Testis (tissue), 3 donors: Measurements from ENCODE around the gene HOXC4. TPM values are rescaled to one million over a fixed set of nuclear protein-coding genes. Genes with fewer than 3 reads are reported as not detected.
A peak's percentile ranks its signal among the peaks of the same experiment; 100 is the strongest.
"Not testable (repeated sequence)": the region's sequence is repeated elsewhere in the genome, so short reads cannot be mapped to it uniquely, and the experiment has no call there.

Experiments
- DNase-seq: peaks from one replicate; pipeline ENCODE4 v3.0.0-alpha.2; 2019
- H3K27ac ChIP-seq, 2 donors: fragments of 200-600 bp; sonication (generic); one replicate each; pipeline ENCODE4 v1.5.1; 2019
- H3K27me3 ChIP-seq: fragments of 200-600 bp; sonication (generic); one replicate; pipeline ENCODE4 v1.5.1; 2019
- H3K36me3 ChIP-seq: fragments of 200-600 bp; sonication (generic); one replicate; pipeline ENCODE4 v1.5.1; 2017; ENCODE audit warnings: low read depth; ENCODE audit errors: missing control alignments
- H3K4me1 ChIP-seq: fragments of 200-600 bp; sonication (generic); one replicate; pipeline ENCODE4 v1.5.1; 2019
- H3K4me3 ChIP-seq, 2 donors: fragments of 200-600 bp; sonication (generic); one replicate each; pipeline ENCODE4 v1.5.1; 2017 to 2019
- H3K9me3 ChIP-seq: fragments of 200-600 bp; sonication (generic); one replicate; pipeline ENCODE4 v1.5.1; 2017
- POLR2A ChIP-seq: fragments of 450-650 bp; IDR thresholded peaks from one replicate; pipeline ENCODE4 v1.6.1; 2017; ENCODE audit warnings: antibody characterized with exemption, mild to moderate bottlenecking, moderate library complexity
- WGBS, 2 donors: methylation state at CpG; one replicate each; pipeline ENCODE4 v1.1.5; 2018; 5-methylcytosine and 5-hydroxymethylcytosine counted together
- intact Hi-C: fragments of 100-400 bp; cut with DNase I; formaldehyde crosslinking; loops from one replicate; pipeline ENCODE4 v1.15.1; 2023; ENCODE audit warnings: low total_unique reads
- polyA plus RNA-seq: library from polyadenylated mRNA; stranded (reverse); fragments of 350-450 nt; fragmentation: Illumina TruSeq; extraction: RNeasy Lipid Tissue Mini Kit (QIAGEN cat#74804); gene quantifications from one replicate; pipeline ENCODE4 v1.2.3, GENCODE V29; 2014; ENCODE audit warnings: low read depth, low replicate concordance; ENCODE audit not compliant: insufficient read depth
- total RNA-seq, 2 donors: library from RNA; depleted of rRNA; stranded (reverse); fragments of >200 nt; gene quantifications; one replicate each; pipeline ENCODE4 v1.2.3, GENCODE V29; 2016
- TF ChIP-seq, protein P1 (sequence below), 3 experiments: fragments of 450-650 bp in 2 of 3; fragments of 200-600 bp in 1 of 3; sonication (generic) in 1 of 3; IDR thresholded peaks; one replicate each; pipeline ENCODE4 v1.5.1; 2016 to 2019; ENCODE audit warnings: antibody characterized with exemption in 3 of 3, mild to moderate bottlenecking in 2 of 3, moderate library complexity in 1 of 3

The HOXC4 gene
- total and polyA plus RNA-seq, 3 donors from 2014 or later, result 3.0 to 4.3 (median 3.1) TPM

DNA sequence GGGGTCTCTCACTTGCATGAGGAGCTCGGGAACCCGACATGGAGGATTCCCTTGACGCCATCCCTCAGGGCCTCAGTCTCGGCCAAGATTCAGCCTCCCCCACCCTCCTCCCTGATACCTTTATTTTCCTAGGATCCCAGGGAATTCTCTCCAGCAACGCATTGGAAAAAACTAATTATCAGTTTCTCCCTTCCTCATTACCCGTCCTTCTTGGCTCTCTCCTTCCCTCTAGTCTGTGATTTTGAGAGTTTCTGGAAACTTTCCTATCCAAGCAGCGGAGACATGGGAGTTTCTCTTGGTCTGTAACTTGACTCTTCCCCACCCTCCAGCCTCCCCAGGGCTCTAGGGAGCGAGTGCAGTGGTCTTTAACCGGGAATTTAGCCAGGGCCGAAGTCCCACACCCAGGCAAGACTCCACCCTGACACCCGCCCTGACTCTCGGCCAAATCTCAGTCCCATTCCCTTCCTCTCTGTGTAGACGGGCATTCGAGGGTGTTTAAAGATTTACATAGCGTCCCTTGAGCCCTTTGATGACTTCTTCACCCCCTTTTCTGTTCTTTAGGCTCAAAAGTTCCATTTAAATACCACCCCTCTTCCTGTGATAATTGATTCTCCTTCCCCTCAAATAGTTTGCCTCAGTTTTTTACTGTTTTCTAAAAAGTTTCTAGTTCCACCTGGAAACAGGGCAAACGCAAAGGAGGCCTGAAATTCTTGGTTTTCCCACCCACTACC lies 14.1 kb upstream of the HOXC4 start:
- H3K9me3 ChIP-seq, result no peaks in the 10 kb centered on the region
- peak overlapping the region in 1 of 2 donors; percentile 39 for H3K27ac ChIP-seq
- intact Hi-C loops, result no loop called here
- H3K4me3 ChIP-seq, result peak overlapping the region in 1 of 2 donors; percentile 26
- no peaks in the 10 kb centered on the region for H3K27me3 ChIP-seq
- H3K4me1 ChIP-seq, result peaks cover 4% of the 10 kb centered on the region
- DNase-seq, result peak; percentile 69
- no peak for TF ChIP-seq POLR2A
- TF ChIP-seq, protein P1, sequence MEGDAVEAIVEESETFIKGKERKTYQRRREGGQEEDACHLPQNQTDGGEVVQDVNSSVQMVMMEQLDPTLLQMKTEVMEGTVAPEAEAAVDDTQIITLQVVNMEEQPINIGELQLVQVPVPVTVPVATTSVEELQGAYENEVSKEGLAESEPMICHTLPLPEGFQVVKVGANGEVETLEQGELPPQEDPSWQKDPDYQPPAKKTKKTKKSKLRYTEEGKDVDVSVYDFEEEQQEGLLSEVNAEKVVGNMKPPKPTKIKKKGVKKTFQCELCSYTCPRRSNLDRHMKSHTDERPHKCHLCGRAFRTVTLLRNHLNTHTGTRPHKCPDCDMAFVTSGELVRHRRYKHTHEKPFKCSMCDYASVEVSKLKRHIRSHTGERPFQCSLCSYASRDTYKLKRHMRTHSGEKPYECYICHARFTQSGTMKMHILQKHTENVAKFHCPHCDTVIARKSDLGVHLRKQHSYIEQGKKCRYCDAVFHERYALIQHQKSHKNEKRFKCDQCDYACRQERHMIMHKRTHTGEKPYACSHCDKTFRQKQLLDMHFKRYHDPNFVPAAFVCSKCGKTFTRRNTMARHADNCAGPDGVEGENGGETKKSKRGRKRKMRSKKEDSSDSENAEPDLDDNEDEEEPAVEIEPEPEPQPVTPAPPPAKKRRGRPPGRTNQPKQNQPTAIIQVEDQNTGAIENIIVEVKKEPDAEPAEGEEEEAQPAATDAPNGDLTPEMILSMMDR (IDR thresholded peaks at IDR 0.05), result no peak
- no peaks in the 10 kb centered on the region for H3K36me3 ChIP-seq
- WGBS, 2 donors, result 12 to 20% methylated on average over 16 of the region's 16 CpGs

DNA sequence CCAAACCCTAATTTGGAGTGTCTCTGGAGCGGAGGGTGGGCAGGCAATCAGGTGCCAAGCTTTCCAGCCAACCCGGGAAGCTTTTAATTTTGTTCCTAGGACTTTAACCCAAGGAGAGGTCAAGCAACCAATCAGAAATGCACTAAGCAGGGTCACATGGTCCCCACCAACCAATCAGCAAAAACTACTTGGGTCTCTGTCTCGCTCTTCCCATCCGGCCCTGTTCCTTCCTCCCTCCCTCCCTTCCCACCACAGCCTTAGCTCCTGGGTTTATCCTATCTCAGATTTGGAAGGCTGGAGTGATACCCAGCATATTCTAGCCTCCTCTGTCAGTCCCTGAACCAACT lies 13.5 kb upstream of the HOXC4 start:
- DNase-seq, result peak; percentile 72
- H3K4me3 ChIP-seq, result peak overlapping the region in 1 of 2 donors; percentile 26
- TF ChIP-seq POLR2A, result no peak
- TF ChIP-seq, protein P1 (IDR thresholded peaks at IDR 0.05), result no peak
- H3K4me1 ChIP-seq, result peaks cover 4% of the 10 kb centered on the region
- intact Hi-C loops, result no loop called here
- H3K36me3 ChIP-seq, result no peaks in the 10 kb centered on the region
- no peaks in the 10 kb centered on the region for H3K9me3 ChIP-seq
- 49 to 51% methylated on average over 4 of the region's 4 CpGs for WGBS, 2 donors
- peak overlapping the region in 1 of 2 donors; percentile 39 for H3K27ac ChIP-seq
- no peaks in the 10 kb centered on the region for H3K27me3 ChIP-seq

DNA sequence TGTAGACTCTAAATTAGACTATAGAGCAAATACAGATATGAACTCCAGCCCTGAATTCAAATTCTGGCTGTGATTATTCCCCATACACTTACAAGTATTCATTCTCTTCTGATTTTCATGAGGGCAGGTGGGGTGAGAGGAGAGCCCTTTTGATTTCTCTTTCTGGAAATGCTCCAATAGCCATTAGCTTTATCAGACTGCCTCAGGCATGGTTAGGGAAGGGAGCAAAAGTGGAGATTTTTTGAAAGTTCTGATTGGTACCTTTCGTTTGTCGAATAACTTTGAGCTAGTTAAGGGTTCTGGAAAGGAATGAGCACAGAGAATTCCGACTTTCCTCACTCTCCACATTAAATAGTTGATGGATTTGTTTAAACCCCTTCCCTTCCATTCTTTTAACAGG lies 13.0 kb upstream of the HOXC4 start:
- peak overlapping the region in 1 of 2 donors; percentile 26 for H3K4me3 ChIP-seq
- no peak for TF ChIP-seq POLR2A
- intact Hi-C loops, result no loop called here
- no peaks in the 10 kb centered on the region for H3K9me3 ChIP-seq
- H3K4me1 ChIP-seq, result peaks cover 4% of the 10 kb centered on the region
- DNase-seq, result no peak
- no peaks in the 10 kb centered on the region for H3K36me3 ChIP-seq
- H3K27me3 ChIP-seq, result no peaks in the 10 kb centered on the region
- WGBS, 2 donors, result 74 to 76% methylated on average over 3 of the region's 3 CpGs
- no peak overlapping the region for H3K27ac ChIP-seq

DNA sequence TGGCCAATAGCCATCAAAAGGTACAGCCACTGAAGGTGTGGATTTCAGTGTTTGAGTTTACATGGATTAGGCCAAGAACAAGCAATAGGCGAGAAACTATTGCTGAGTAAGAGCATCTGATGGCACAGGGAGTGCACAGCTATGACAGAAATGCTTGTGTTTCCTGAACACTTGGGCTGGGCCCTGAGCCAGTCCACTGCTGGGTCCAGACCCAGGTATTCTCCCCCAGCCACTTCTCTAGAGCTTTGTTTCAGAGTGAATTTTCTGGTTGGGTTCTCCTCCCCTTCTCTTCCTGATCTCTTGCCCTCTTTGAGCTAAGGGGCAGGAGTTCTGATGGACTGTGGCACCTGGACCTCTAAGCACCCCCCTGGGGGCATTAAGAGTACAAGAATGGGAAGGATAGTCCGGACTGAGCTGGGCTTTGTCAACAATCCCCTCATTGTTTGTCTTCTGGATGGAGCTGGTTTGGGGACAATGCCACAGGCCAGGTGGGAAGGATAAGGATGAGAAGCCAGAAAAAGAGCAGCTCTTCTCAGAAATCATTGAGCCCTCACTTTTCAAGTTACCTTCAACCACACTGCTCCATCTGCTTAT lies 12.4 kb upstream of the HOXC4 start:
- WGBS, 2 donors, result 86 to 87% methylated on average over 2 of the region's 2 CpGs
- H3K27me3 ChIP-seq, result no peaks in the 10 kb centered on the region

DNA sequence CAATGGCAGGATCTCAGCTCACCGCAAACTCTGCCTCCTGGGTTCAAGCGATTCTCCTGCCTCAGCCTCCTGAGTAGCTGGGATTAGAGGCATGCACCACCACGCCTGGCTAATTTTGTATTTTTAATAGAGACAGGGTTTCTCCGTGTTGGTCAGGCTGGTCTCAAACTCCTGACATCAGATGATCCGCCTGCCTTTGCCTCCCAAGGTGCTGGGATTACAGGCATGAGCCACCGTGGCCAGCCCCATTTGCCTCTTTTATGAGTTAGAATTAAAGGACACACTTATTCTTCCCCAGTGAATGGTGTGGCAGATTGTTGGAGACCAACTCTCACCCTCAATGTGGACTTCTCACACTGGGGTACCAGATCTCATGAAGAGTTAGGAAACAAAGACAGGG lies 11.6 kb upstream of the HOXC4 start:
- H3K27me3 ChIP-seq, H3K36me3 ChIP-seq, H3K27ac ChIP-seq, DNase-seq, intact Hi-C loops, H3K9me3 ChIP-seq, H3K4me3 ChIP-seq, H3K4me1 ChIP-seq: not testable (repeated sequence)
- 76 to 83% methylated on average over 6 of the region's 6 CpGs for WGBS, 2 donors

More for the DNA sequence above, 12.4 kb upstream of the HOXC4 start:
- Histone ChIP-seq H3K27ac (no peak overlapping the region), H3K4me3 (no peak overlapping the region), H3K4me1 (peaks cover 4% of the 10 kb centered on the region), H3K36me3 (no peaks in the 10 kb centered on the region), H3K9me3 (no peaks in the 10 kb centered on the region)
- intact Hi-C loops, result no loop called here
- TF ChIP-seq POLR2A, result no peak
- TF ChIP-seq, protein P1 (IDR thresholded peaks at IDR 0.05), result no peak
- DNase-seq, result no peak
